ENCODE measurements around the gene CALN1. TPM values are rescaled to one million over a fixed set of nuclear protein-coding genes. Genes with fewer than 3 reads are reported as not detected.
A peak's percentile ranks its signal among the peaks of the same experiment; 100 is the strongest.

The CALN1 gene
- total RNA-seq, 1 experiment from 2014 or later: 0.05 TPM

DNA sequence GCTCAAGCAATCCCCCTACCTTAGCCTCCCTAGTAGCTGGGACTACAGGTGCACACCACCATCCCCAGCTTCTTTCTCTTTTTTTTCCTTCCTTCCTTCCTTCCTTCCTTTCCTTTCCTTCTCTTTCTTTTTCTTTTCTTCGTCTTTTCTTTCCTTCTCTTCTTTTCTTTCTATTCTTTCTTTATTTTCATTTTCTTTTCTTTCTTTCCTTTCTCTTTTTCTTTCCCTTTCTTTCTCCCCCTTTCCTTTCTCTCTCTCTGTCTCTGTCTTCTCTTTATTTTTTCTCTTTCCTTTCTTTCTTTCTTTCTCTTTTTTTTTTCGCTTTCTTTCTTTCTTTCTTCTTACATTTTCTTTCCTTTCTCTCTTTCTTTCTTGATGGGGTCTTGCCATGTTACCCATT lies 658.9 kb downstream of the CALN1 start:
- H3K4me3 ChIP-seq (ENCODE audit: low read depth in 2 of 2, low read length in 2 of 2): no peak overlapping the region
- no peaks in the 10 kb centered on the region for H3K36me3 ChIP-seq (ENCODE audit: control insufficient read depth, insufficient read depth, low read length)
- H3K4me1 ChIP-seq (ENCODE audit: control insufficient read depth, insufficient read depth, low read length): no peaks in the 10 kb centered on the region
- ATAC-seq (no peak), DNase-seq (ENCODE audit: low read depth, low spot score) (no peak)
- in situ Hi-C loops (cut with HindIII; ENCODE audit: low pct_unique_long_range_greater_than_20kb, low sequenced_read_pairs) (no loop called here), intact Hi-C loops (cut with micrococcal nuclease; ENCODE audit: unreplicated experiment) (loop anchor here (10.0 kb wide), 1 partner anchor 62 kb away; no protein-coding TSS in a partner anchor)
- POLR2A ChIA-PET: no interaction called here
- BruUV-seq (replicated peaks): no TSS peak
- CTCF ChIA-PET: no interaction called here
- TF ChIP-seq, protein P1, sequence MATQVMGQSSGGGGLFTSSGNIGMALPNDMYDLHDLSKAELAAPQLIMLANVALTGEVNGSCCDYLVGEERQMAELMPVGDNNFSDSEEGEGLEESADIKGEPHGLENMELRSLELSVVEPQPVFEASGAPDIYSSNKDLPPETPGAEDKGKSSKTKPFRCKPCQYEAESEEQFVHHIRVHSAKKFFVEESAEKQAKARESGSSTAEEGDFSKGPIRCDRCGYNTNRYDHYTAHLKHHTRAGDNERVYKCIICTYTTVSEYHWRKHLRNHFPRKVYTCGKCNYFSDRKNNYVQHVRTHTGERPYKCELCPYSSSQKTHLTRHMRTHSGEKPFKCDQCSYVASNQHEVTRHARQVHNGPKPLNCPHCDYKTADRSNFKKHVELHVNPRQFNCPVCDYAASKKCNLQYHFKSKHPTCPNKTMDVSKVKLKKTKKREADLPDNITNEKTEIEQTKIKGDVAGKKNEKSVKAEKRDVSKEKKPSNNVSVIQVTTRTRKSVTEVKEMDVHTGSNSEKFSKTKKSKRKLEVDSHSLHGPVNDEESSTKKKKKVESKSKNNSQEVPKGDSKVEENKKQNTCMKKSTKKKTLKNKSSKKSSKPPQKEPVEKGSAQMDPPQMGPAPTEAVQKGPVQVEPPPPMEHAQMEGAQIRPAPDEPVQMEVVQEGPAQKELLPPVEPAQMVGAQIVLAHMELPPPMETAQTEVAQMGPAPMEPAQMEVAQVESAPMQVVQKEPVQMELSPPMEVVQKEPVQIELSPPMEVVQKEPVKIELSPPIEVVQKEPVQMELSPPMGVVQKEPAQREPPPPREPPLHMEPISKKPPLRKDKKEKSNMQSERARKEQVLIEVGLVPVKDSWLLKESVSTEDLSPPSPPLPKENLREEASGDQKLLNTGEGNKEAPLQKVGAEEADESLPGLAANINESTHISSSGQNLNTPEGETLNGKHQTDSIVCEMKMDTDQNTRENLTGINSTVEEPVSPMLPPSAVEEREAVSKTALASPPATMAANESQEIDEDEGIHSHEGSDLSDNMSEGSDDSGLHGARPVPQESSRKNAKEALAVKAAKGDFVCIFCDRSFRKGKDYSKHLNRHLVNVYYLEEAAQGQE (IDR thresholded peaks at IDR 0.05; ENCODE audit: insufficient read depth in 1 of 2, low read depth in 2 of 2, low read length in 1 of 2): no peak
- TF ChIP-seq TCF7L2 (IDR thresholded peaks at IDR 0.05; ENCODE audit: low read depth, low read length): no peak
- TF ChIP-seq, protein P2, sequence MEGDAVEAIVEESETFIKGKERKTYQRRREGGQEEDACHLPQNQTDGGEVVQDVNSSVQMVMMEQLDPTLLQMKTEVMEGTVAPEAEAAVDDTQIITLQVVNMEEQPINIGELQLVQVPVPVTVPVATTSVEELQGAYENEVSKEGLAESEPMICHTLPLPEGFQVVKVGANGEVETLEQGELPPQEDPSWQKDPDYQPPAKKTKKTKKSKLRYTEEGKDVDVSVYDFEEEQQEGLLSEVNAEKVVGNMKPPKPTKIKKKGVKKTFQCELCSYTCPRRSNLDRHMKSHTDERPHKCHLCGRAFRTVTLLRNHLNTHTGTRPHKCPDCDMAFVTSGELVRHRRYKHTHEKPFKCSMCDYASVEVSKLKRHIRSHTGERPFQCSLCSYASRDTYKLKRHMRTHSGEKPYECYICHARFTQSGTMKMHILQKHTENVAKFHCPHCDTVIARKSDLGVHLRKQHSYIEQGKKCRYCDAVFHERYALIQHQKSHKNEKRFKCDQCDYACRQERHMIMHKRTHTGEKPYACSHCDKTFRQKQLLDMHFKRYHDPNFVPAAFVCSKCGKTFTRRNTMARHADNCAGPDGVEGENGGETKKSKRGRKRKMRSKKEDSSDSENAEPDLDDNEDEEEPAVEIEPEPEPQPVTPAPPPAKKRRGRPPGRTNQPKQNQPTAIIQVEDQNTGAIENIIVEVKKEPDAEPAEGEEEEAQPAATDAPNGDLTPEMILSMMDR (IDR thresholded peaks at IDR 0.05): no peak
- no peak for TF ChIP-seq POLR2AphosphoS5 (IDR thresholded peaks at IDR 0.05; ENCODE audit: low read depth, low read length)
- TF ChIP-seq SIN3A (IDR thresholded peaks at IDR 0.05; ENCODE audit: borderline replicate concordance, insufficient read depth, low read depth, low read length): no peak
- H3K9me3 ChIP-seq (ENCODE audit: control insufficient read depth, insufficient read depth, low read depth, low read length): no peaks in the 10 kb centered on the region; the same call in 1 of the 2 replicates
- H3K27me3 ChIP-seq (ENCODE audit: control insufficient read depth, insufficient read depth, low read length): no peaks in the 10 kb centered on the region
- H3K27ac ChIP-seq (ENCODE audit: low read length): no peak overlapping the region

DNA sequence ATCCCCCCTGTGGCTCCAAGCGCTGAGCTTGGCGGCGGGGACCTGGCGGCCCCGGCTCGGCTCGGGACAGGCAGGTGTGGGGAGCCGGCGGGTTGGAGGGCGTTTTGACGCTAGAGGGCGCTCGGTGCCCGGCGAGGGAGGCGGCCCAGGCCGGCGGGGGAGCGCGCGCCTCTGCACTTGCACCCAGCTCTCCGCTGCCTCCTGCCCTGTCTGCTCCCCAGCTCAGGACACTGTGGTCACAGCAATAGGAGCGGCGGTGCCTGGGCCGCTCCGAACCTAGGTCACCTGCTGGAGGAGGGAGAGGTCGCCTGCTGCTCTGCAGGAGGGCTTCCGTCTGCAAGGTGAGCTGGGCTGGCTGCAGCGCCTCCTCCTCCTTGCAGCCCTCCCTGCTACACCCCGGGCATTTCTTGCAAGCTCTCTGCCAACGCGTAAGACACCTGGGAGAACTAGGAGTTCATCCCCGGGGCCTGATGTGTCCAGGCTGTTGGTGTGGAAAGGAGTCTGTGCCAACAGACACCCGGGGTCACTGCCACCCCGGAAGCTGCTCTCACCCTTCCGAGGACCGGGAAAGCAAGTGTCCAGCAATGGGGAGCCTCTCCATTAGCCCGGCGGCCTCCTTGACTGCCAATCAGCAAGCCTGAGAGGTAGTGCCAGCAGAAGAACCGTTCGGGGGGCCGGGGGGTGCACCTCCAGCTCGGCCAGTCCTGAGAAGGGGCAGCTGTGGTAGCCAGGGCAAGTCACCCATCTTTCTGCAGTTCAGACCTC lies 659.8 kb downstream of the CALN1 start:
- in situ Hi-C loops (cut with HindIII; ENCODE audit: low pct_unique_long_range_greater_than_20kb, low sequenced_read_pairs): no loop called here

More for the DNA sequence above, 659.8 kb downstream of the CALN1 start:
- no peak for TF ChIP-seq POLR2AphosphoS5 (IDR thresholded peaks at IDR 0.05; ENCODE audit: low read depth, low read length)
- no peak for TF ChIP-seq TCF7L2 (IDR thresholded peaks at IDR 0.05; ENCODE audit: low read depth, low read length)
- TF ChIP-seq, protein P2 (IDR thresholded peaks at IDR 0.05): peak; percentile 91
- TF ChIP-seq, protein P1 (IDR thresholded peaks at IDR 0.05; ENCODE audit: insufficient read depth in 1 of 2, low read depth in 2 of 2, low read length in 1 of 2): no peak
- no peak for TF ChIP-seq SIN3A (IDR thresholded peaks at IDR 0.05; ENCODE audit: borderline replicate concordance, insufficient read depth, low read depth, low read length)
- ATAC-seq (peak; percentile 98), DNase-seq (ENCODE audit: low read depth, low spot score) (no peak)
- no peaks in the 10 kb centered on the region for H3K4me1 ChIP-seq (ENCODE audit: control insufficient read depth, insufficient read depth, low read length)
- no peaks in the 10 kb centered on the region for H3K36me3 ChIP-seq (ENCODE audit: control insufficient read depth, insufficient read depth, low read length)
- no peaks in the 10 kb centered on the region; the same call in 1 of the 2 replicates for H3K9me3 ChIP-seq (ENCODE audit: control insufficient read depth, insufficient read depth, low read depth, low read length)
- no peak overlapping the region for H3K27ac ChIP-seq (ENCODE audit: low read length)
- CTCF ChIA-PET: no interaction called here
- BruUV-seq (replicated peaks): no TSS peak
- intact Hi-C loops (cut with micrococcal nuclease; ENCODE audit: unreplicated experiment): loop anchor here (10.0 kb wide), 1 partner anchor 62 kb away; no protein-coding TSS in a partner anchor
- POLR2A ChIA-PET: no interaction called here
- no peak overlapping the region for H3K4me3 ChIP-seq (ENCODE audit: low read depth in 2 of 2, low read length in 2 of 2)
- H3K27me3 ChIP-seq (ENCODE audit: control insufficient read depth, insufficient read depth, low read length): no peaks in the 10 kb centered on the region

All from Panc1 (cell line).